Nephron (organoid): ENCODE measurements around the gene MRPL40.

ENCODE experiments used
- H3K27ac Mint-ChIP-seq, 3 experiments: 2 replicates each; pipeline ENCODE4 v1.8.0; 2020; ENCODE audit warnings: mixed read lengths in 3 of 3, mild to moderate bottlenecking in 2 of 3, moderate library complexity in 1 of 3
- H3K27me3 Mint-ChIP-seq: 2 replicates; pipeline ENCODE4 v1.8.0; 2021; ENCODE audit warnings: low read depth, mild to moderate bottlenecking, moderate library complexity, mixed read lengths
- H3K36me3 Mint-ChIP-seq: 2 replicates; pipeline ENCODE4 v1.8.0; 2020; ENCODE audit warnings: low read depth, mixed read lengths
- H3K4me1 Mint-ChIP-seq: 2 replicates; pipeline ENCODE4 v1.8.0; 2020; ENCODE audit warnings: mixed read lengths
- H3K4me3 Mint-ChIP-seq, 3 experiments: 2 replicates each; pipeline ENCODE4 v1.8.0; 2020; ENCODE audit warnings: mild to moderate bottlenecking in 3 of 3, mixed read lengths in 3 of 3, moderate library complexity in 2 of 3
- H3K9me3 Mint-ChIP-seq: 2 replicates; pipeline ENCODE4 v1.8.0; 2020; ENCODE audit warnings: mixed read lengths
- CTCF ChIP-seq, 3 experiments: fragments of 200-600 bp; sonication (generic); IDR thresholded peaks; one replicate each; pipeline ENCODE4 v1.5.0; 2021; ENCODE audit warnings: antibody characterized with exemption in 3 of 3; ENCODE audit not compliant: unreplicated experiment in 3 of 3

The MRPL40 gene

GRCh38 chr22:19432133-19432851, at the start of gene MRPL40:
TSS of gene MRPL40 (plus strand) at chr22:19432545. CDS start at chr22:19432555, 10 bp downstream.
- Mint-ChIP-seq H3K36me3 (peaks cover 12% of the 10 kb centered on the region), H3K27ac (peak within 1 kb of the TSS; percentile 90 to 97 (median 95)), H3K4me3 (peak within 1 kb of the TSS; percentile 94 to 97 (median 95)), H3K9me3 (no peaks in the 10 kb centered on the region), H3K27me3 (no peaks in the 10 kb centered on the region), H3K4me1 (peaks cover 21% of the 10 kb centered on the region)
- TF ChIP-seq CTCF (IDR thresholded peaks at IDR 0.05; ENCODE audit: unreplicated experiment in 3 of 3): no peak

GRCh38 chr22:19383292-19383691, 49.1 kb upstream of the MRPL40 start:
- no peak overlapping the region for H3K27ac Mint-ChIP-seq
- H3K27me3 Mint-ChIP-seq: no peaks in the 10 kb centered on the region
- H3K4me3 Mint-ChIP-seq: no peak overlapping the region
- no peaks in the 10 kb centered on the region for H3K9me3 Mint-ChIP-seq
- no peak for TF ChIP-seq CTCF (IDR thresholded peaks at IDR 0.05; ENCODE audit: unreplicated experiment in 3 of 3)
- H3K4me1 Mint-ChIP-seq: no peaks in the 10 kb centered on the region
- H3K36me3 Mint-ChIP-seq: peaks cover 47% of the 10 kb centered on the region

- TF ChIP-seq CTCF (IDR thresholded peaks at IDR 0.05; ENCODE audit: unreplicated experiment in 3 of 3): no peak
- no peaks in the 10 kb centered on the region for H3K9me3 Mint-ChIP-seq
- peaks cover 60% of the 10 kb centered on the region for H3K36me3 Mint-ChIP-seq
- no peaks in the 10 kb centered on the region for H3K4me1 Mint-ChIP-seq
- H3K27me3 Mint-ChIP-seq: no peaks in the 10 kb centered on the region
- no peak overlapping the region for H3K27ac Mint-ChIP-seq
- H3K4me3 Mint-ChIP-seq: no peak overlapping the region
Measured at GRCh38 chr22:19385221-19385906, 47.0 kb upstream of the MRPL40 start.

- no peaks in the 10 kb centered on the region for H3K4me1 Mint-ChIP-seq
- TF ChIP-seq CTCF (IDR thresholded peaks at IDR 0.05; ENCODE audit: unreplicated experiment in 3 of 3): no peak
- H3K27ac Mint-ChIP-seq: no peak overlapping the region
- H3K27me3 Mint-ChIP-seq: no peaks in the 10 kb centered on the region
- H3K4me3 Mint-ChIP-seq: no peak overlapping the region
- no peaks in the 10 kb centered on the region for H3K9me3 Mint-ChIP-seq
- H3K36me3 Mint-ChIP-seq: peaks cover 62% of the 10 kb centered on the region
Measured at GRCh38 chr22:19386248-19386647, 46.1 kb upstream of the MRPL40 start.

GRCh38 chr22:19387038-19387437, 45.3 kb upstream of the MRPL40 start:
- no peaks in the 10 kb centered on the region for H3K9me3 Mint-ChIP-seq
- TF ChIP-seq CTCF (IDR thresholded peaks at IDR 0.05; ENCODE audit: unreplicated experiment in 3 of 3): no peak
- H3K4me1 Mint-ChIP-seq: no peaks in the 10 kb centered on the region
- peaks cover 58% of the 10 kb centered on the region for H3K36me3 Mint-ChIP-seq
- no peaks in the 10 kb centered on the region for H3K27me3 Mint-ChIP-seq
- no peak overlapping the region for H3K4me3 Mint-ChIP-seq
- H3K27ac Mint-ChIP-seq: no peak overlapping the region
